ENCODE results near the gene MUC12. TPM values are rescaled to one million over a fixed set of nuclear protein-coding genes. Genes with fewer than 3 reads are reported as not detected.
"Not testable (repeated sequence)": the region's sequence is repeated elsewhere in the genome, so short reads cannot be mapped to it uniquely, and the experiment has no call there.

The MUC12 gene
- total RNA-seq, 2 experiments from 2014 or later, result 0.39 to 0.60 TPM

DNA sequence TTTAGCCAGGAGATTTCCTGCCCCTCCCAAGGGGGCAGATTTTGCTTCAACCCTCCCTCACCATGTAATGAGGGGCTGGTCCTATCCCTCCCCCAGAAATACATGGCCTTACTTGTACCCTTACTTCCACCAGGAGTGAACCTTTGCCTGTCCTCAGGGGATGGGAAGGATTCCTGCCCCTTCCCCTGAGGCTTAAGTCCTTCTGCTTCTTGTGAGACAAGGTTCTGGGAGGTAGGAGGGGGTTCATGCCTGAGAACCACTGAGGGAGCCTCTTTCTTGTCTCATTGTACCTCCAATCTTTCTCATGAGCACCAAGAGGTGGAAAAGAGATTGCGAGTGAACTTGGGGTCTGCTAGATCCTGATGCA lies 39.6 kb upstream of the MUC12 start:
- Histone ChIP-seq H3K9me3 (ENCODE audit: control insufficient read depth in 1 of 2, insufficient read depth in 1 of 2, low read length in 2 of 2) (peaks cover 5 to 14% of the 10 kb centered on the region in 2 experiments), H3K27ac (ENCODE audit: low read depth in 1 of 2, low read length in 2 of 2) (no peak overlapping the region), H3K36me3 (ENCODE audit: insufficient read depth, low read length) (no peaks in the 10 kb centered on the region), H3K4me3 (ENCODE audit: low read length) (no peak overlapping the region), H3K27me3 (ENCODE audit: control insufficient read depth in 1 of 2, insufficient read depth in 2 of 2, low read length in 2 of 2) (peaks cover 8% of the 10 kb centered on the region in 2 experiments), H3K4me1 (ENCODE audit: insufficient read depth, low read length) (no peaks in the 10 kb centered on the region)
- TF ChIP-seq, protein P1, sequence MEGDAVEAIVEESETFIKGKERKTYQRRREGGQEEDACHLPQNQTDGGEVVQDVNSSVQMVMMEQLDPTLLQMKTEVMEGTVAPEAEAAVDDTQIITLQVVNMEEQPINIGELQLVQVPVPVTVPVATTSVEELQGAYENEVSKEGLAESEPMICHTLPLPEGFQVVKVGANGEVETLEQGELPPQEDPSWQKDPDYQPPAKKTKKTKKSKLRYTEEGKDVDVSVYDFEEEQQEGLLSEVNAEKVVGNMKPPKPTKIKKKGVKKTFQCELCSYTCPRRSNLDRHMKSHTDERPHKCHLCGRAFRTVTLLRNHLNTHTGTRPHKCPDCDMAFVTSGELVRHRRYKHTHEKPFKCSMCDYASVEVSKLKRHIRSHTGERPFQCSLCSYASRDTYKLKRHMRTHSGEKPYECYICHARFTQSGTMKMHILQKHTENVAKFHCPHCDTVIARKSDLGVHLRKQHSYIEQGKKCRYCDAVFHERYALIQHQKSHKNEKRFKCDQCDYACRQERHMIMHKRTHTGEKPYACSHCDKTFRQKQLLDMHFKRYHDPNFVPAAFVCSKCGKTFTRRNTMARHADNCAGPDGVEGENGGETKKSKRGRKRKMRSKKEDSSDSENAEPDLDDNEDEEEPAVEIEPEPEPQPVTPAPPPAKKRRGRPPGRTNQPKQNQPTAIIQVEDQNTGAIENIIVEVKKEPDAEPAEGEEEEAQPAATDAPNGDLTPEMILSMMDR (IDR thresholded peaks at IDR 0.05), result no peak
- Mint-ChIP-seq H3K27me3 (peaks cover 22% of the 10 kb centered on the region), H3K9me3 (peaks cover 4% of the 10 kb centered on the region), H3K4me1 (ENCODE audit: low read depth) (no peaks in the 10 kb centered on the region), H3K36me3 (ENCODE audit: low read depth) (no peaks in the 10 kb centered on the region), H3K27ac (no peak overlapping the region), H3K4me3 (no peak overlapping the region)
- no peak for ATAC-seq (ENCODE audit: poor library complexity)
- DNase-seq, result no peak
- CTCF ChIA-PET, result no interaction called here
- intact Hi-C loops (cut with DNase I, micrococcal nuclease), result no loop called here
- POLR2A ChIA-PET, result no interaction called here

DNA sequence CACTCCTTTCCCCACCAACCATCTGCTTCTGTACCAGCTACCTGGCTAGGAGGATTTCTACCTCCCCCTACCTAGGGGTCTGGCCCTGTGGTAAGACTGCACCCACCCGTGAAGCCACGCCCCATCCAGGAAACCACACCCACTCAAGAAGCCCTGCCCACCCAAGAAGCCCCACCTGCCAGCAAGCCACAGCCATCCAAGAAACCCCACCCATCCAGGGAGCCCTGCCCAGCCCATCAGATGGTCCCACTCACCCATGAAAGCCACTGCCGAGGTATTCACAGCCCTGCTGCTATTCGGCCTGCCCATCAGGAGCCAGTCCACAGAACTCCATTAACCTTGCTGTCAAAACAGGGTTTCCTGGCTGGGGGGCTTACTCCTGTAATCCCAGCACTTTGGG lies 35.6 kb upstream of the MUC12 start:
- Mint-ChIP-seq H3K36me3 (ENCODE audit: low read depth) (no peaks in the 10 kb centered on the region), H3K4me1 (ENCODE audit: low read depth) (no peaks in the 10 kb centered on the region), H3K27ac (no peak overlapping the region), H3K9me3 (peaks cover 4% of the 10 kb centered on the region), H3K4me3 (no peak overlapping the region), H3K27me3 (peaks cover 25% of the 10 kb centered on the region)
- Histone ChIP-seq H3K9me3 (ENCODE audit: control insufficient read depth in 1 of 2, insufficient read depth in 1 of 2, low read length in 2 of 2) (peaks cover 5 to 14% of the 10 kb centered on the region in 2 experiments), H3K36me3 (ENCODE audit: insufficient read depth, low read length) (no peaks in the 10 kb centered on the region), H3K4me3 (ENCODE audit: low read length) (no peak overlapping the region), H3K27ac (ENCODE audit: low read depth in 1 of 2, low read length in 2 of 2) (no peak overlapping the region), H3K4me1 (ENCODE audit: insufficient read depth, low read length) (no peaks in the 10 kb centered on the region), H3K27me3 (ENCODE audit: control insufficient read depth in 1 of 2, insufficient read depth in 2 of 2, low read length in 2 of 2) (peaks cover 8% of the 10 kb centered on the region in 2 experiments)
- intact Hi-C loops (cut with DNase I, micrococcal nuclease), result no loop called here
- ChIA-PET CTCF (no interaction called here), POLR2A (no interaction called here)
- no peak for DNase-seq
- TF ChIP-seq, protein P1 (IDR thresholded peaks at IDR 0.05), result no peak
- ATAC-seq (ENCODE audit: poor library complexity), result no peak

DNA sequence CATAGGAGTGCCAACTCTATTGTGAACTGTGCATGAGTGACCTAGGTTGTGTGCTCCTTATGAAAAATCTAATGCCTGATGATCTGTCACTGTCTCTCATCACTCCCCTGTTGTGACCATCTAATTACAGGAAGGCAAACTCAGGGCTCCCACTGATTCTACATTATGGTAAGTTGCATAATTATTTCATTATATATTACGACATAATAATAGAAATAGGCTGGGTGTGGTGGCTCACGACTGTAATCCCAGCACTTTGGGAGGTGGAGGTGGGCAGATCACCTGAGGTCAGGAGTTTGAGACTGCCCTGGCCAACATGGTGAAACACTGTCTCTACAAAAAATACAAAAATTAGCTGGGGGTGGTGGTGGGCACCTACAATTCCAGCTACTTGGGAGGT lies 34.0 kb upstream of the MUC12 start:
- H3K27me3 ChIP-seq (ENCODE audit: control insufficient read depth in 1 of 2, insufficient read depth in 2 of 2, low read length in 2 of 2); H3K36me3 ChIP-seq (ENCODE audit: insufficient read depth, low read length); H3K4me3 Mint-ChIP-seq; intact Hi-C loops (cut with DNase I, micrococcal nuclease); ATAC-seq (ENCODE audit: poor library complexity); H3K27ac Mint-ChIP-seq; H3K4me1 ChIP-seq (ENCODE audit: insufficient read depth, low read length); H3K4me3 ChIP-seq (ENCODE audit: low read length); H3K9me3 Mint-ChIP-seq; H3K27ac ChIP-seq (ENCODE audit: low read depth in 1 of 2, low read length in 2 of 2); CTCF ChIA-PET; H3K4me1 Mint-ChIP-seq (ENCODE audit: low read depth); H3K36me3 Mint-ChIP-seq (ENCODE audit: low read depth); DNase-seq; POLR2A ChIA-PET: not testable (repeated sequence)
- H3K9me3 ChIP-seq (ENCODE audit: control insufficient read depth in 1 of 2, insufficient read depth in 1 of 2, low read length in 2 of 2), result peaks cover 17 to 19% of the 10 kb centered on the region in 2 experiments
- peaks cover 25% of the 10 kb centered on the region for H3K27me3 Mint-ChIP-seq

DNA sequence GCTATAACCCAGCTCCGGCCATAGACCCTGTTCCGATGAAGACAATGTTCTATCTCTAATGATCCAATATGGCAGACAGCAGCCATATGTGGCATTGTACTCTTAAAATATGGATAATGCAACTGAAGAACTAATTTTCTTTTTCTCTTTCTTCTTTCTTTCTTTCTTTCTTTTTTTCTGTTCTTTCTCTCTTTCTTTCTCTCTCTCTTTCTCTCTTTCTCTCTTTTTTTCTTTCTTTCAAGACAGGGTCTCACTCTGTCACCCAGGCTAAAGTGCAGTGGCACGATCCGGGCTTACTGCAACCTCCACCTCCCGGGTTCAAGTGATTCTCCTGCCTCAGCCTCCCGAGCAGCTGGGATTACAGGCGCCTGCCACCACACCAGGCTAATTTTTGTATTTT lies 33.2 kb upstream of the MUC12 start:
- H3K36me3 Mint-ChIP-seq (ENCODE audit: low read depth); POLR2A ChIA-PET; ATAC-seq (ENCODE audit: poor library complexity); H3K4me3 Mint-ChIP-seq; intact Hi-C loops (cut with DNase I, micrococcal nuclease); H3K4me1 ChIP-seq (ENCODE audit: insufficient read depth, low read length); DNase-seq; H3K27me3 ChIP-seq (ENCODE audit: control insufficient read depth in 1 of 2, insufficient read depth in 2 of 2, low read length in 2 of 2); H3K27ac ChIP-seq (ENCODE audit: low read depth in 1 of 2, low read length in 2 of 2); H3K27ac Mint-ChIP-seq; CTCF ChIA-PET; H3K9me3 Mint-ChIP-seq; H3K36me3 ChIP-seq (ENCODE audit: insufficient read depth, low read length); H3K4me1 Mint-ChIP-seq (ENCODE audit: low read depth); H3K4me3 ChIP-seq (ENCODE audit: low read length): not testable (repeated sequence)
- peaks cover 17 to 22% of the 10 kb centered on the region in 2 experiments for H3K9me3 ChIP-seq (ENCODE audit: control insufficient read depth in 1 of 2, insufficient read depth in 1 of 2, low read length in 2 of 2)
- peaks cover 21% of the 10 kb centered on the region for H3K27me3 Mint-ChIP-seq
